GM18526 (cell line): Measurements from ENCODE around the gene RCN2.

Experiments
- POLR2A ChIP-seq: IDR thresholded peaks from 3 replicates; pipeline ENCODE4 v1.6.1; 2011; ENCODE audit not compliant: insufficient read length; ENCODE audit errors: extremely low read depth

Gene RCN2

DNA sequence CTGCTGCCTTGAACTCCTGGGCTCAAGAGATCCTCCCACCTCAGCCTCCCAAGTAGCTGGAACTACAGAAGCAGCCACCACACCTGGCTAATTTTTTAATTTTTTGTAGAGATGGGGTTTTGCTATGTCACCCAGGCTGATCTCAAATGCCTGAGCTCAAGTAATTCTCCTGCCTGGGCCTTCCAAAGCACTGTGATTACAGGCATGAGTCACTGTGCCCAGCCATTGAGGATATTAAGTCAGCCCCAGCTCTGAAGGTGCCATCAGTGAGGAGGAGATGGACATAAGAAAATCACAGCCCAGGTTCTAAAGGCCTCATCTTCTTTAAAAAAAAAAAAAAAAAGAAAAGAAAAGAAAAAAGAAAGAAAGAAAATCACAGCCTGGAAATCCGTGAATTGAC is 36.8 kb downstream of the RCN2 start:
- no peak for TF ChIP-seq POLR2A

GRCh38 chr15:76972389-76973361 is 41.1 kb downstream of the RCN2 start:
- TF ChIP-seq POLR2A, result no peak

- no peak for TF ChIP-seq POLR2A
These were observed 41.8 kb downstream of the RCN2 start for GRCh38 chr15:76973362-76973743.

DNA sequence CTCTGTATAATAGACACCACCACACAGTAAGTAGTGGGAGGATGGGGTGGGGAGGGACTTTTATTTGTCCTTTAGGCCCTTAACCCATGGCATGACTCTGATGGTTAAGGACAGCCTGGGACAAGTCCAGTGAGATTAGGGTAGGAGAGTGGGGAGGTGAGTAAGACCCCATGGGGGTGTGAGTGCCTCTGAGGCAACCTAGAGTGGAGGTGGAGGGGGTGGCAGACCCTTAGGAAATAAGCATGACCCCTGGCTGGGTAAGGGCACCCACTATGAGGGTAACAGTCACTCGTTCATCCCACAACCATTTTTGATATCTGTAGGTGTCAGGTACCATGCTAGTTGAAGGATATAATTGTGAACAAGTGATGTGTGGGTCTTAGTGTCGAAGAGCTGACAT is 42.4 kb downstream of the RCN2 start:
- no peak for TF ChIP-seq POLR2A

DNA sequence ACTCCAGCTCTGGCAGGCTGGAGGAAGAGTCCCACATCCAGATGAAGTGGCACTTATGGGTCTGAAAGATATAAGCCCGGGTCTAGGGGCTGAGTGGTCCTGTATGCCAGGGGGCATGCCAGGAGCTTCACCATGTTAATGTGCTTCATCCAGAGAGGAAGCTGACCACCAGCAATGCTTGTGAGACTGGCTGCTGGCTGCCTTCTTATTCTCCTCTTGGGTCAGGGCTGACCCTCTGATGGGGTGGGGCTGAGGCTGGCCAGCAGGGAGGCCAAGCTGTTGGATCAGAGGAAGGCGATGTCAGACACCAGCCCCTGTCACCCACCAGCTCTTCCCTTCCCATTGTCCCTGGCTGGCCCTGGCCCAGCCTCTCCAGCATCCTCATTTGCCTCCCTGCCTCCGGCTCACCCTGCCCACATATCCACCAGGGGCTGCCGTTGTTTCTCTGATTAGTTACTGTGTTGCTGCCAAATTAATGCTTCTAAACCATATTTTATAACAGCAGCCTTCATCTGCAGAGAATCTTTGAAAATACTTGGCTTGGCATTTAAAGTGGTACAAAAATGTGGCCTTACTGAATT is 43.0 kb downstream of the RCN2 start:
- no peak for TF ChIP-seq POLR2A

DNA sequence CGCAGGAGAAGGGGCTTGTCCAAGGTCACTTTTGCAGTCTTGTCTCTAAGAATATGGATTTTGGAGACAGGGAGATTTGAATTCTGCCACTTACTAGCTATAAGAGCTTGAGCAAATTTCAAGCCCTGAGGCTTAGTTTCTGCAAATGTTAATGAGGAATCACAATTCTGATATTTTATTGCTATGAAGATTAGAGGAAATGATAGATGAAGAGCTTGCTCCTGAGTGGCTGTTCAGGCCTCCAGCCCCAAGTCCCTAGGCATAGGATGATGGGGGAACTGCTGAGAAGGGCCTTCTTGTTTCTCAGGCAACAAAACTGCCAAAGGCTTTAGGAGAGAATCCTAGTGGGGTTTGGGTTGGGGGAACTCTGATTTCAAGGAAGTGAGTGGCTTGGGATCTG is 44.6 kb downstream of the RCN2 start:
- no peak for TF ChIP-seq POLR2A

DNA sequence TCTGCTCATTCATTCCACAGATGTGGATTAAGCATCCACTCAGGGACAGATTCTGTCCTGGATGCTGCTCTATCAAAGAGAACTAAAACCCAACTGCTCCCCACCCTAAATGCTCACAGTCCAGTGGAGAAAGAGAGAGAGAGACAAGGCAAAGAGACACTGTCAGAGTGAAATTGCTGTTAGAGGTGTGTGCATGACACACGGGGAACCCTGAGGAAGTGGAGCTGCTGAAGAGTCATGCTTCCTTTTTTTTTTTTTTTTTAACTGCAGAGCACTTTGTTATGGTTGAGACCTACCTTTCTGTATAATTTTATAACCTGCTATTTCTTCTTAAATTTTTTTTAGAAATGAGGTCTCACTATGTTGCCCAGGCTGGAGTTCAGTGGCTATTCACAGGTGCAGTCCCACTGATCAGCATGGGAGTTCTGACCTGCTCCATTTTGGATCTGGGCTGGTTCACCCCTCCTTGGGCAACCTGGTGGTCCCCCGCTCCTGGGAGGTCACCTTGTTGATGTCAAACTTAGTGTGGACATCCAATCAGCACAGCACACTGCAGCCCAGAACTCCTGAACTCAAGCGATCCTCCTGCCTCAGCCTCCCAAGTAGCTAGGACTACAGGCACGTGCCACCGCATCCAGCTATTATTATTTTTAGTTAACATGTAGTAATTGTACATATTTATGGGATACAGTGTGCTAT is 45.2 kb downstream of the RCN2 start:
- TF ChIP-seq POLR2A, result no peak

GRCh38 chr15:76978522-76979330 is 47.2 kb downstream of the RCN2 start:
- TF ChIP-seq POLR2A, result no peak

GRCh38 chr15:76979331-76979925 is 47.9 kb downstream of the RCN2 start:
- no peak for TF ChIP-seq POLR2A

DNA sequence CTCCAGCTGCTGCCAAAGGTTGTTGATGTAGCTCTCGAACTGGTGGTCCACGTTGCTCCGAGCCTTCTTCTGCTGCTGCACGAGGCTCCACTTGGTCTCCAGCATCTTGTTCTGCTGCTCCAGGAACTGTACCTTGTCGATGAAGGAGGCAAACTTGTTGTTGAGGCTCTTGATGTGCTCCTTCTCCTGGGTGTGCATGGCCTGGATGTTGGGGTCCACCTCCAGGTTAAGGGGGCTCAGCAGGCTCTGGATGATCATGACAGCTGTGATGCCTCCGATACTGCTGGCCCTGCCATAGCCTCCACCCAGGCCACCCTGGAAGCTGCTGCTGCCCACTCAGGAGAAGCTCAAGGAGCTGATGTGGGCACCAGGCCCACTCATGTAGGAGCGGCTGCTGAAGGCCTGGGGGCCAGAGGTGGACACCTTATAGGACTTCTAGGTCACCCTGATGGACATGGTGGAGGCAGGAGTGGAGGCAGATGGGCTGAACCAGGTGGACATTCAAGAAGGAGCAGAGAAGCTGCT is 48.5 kb downstream of the RCN2 start:
- TF ChIP-seq POLR2A, result no peak

GRCh38 chr15:76982356-76982755 is 50.8 kb downstream of the RCN2 start:
- TF ChIP-seq POLR2A, result no peak

DNA sequence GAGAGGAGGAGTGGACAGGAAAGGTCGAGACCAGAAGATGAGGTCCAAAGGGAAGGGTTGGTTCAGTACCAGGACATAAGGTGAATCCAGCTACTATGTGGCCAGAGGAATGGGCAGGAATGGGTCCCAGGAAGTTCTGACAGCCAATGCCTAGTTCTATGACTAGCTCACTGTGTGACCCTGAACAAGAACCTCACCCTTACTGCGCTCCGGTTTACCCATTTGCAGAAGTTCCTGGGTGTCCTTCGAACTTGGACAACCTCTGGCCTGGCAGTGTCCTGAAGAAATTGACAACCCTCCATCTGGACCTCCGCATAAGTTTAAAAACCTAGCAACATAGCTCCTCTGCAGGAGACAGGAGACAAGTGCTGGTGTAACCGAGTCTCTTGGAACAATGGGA is 51.2 kb downstream of the RCN2 start:
- no peak for TF ChIP-seq POLR2A

DNA sequence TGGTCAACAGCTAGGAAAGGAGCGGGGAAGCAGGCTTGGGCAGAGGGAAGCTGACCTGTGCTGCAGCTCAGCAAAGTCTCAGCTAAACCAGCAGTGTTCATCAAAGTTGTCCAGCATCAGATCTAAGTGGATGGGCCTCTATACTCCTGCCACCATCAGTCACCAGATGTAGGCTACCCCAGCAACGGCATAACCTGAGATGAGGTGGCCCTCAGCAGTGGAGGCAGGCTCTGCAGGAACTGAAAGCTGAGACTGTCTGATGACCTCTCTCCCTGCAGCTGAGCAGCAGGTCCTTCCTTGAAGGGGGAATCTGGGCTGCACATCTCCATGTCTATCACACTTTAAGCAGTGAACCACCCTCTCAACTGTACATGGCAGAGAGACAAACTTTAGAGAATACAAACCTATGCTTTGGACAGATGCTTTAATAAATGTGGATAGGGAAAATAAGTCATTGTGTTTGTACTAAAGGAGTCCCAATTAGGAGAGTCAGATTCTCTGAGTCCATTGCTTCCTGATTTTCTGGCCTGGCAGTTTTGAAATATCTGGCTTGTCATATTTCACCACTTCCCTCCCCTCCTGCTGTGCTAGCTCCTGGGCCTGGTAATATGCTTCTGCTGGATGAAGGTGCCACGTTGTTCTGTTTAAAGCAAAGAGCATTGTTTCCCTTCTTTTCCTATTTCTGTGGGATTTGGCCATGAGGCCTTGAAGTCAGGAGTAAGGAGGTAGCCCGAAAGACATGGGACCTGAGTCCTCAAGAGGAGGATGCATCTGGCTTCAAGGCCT is 52.2 kb downstream of the RCN2 start:
- TF ChIP-seq POLR2A, result no peak

DNA sequence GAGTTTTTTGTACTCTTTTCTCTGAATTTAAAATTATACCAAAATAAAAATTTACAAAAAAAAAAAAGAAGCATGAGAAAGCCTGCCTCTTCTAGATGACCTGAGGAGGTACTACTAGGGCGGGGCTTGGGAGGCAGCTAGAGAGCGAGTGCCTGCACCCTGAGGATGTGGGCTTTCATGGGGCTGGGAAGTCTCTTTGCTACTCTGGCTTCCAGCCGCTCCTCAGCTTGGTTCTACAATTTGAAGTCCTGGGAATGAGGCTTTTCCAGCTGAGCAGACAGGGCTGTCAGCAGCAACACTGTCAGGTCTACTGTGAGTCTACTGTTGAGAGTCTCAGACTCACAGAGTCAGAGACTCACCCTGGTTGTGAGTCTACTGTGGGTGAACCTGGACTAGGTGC is 55.2 kb downstream of the RCN2 start:
- no peak for TF ChIP-seq POLR2A
